ENCODE measurements around the gene RNF103. TPM values are rescaled to one million over a fixed set of nuclear protein-coding genes. Genes with fewer than 3 reads are reported as not detected.

Gene RNF103
- total and polyA plus RNA-seq, 2 donors (not counting 3 experiments of a cell fraction or from before 2014, with no cell fraction given), result 15.6 to 24.2 TPM

DNA sequence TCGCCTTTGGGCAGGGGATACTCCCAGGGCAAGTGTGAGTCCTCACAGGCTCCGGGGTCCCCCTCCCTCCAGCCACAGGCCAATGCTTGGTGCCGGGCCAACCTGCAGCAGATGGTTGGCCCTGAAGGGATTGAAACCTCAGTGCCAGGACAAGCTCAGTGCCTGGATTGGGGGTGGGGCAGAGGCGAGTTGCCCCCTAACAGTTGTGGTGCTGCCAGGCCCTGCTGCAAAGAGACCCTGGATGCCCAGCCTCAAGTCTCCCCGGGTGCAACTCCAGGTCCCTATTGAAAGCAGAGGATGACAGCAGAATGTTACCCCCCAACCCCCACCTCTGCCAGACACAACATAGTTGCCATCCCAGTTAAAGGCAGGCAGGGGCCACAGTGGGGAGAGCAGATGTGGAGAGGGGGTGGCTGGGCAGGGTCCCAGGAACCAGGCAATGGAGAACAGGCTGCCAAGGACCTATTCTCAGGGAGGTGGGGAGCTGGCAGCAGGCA is 9.5 kb upstream of the RNF103 start:
- no peak overlapping the region for H3K9ac ChIP-seq (replicated peaks; ENCODE audit: extremely low read depth, insufficient read depth, low read length)
- H2AFZ ChIP-seq (ENCODE audit: low read depth, low read length), result no peak overlapping the region
- FAIRE-seq, result no peak
- intact Hi-C loops (cut with micrococcal nuclease) (no loop called here), dilution Hi-C loops (cut with MboI; ENCODE audit: extremely low pct_ligation_motif_present, low sequenced_read_pairs) (no loop called here)
- BruUV-seq (replicated peaks), result no TSS peak
- no peaks in the 10 kb centered on the region for H3K36me3 ChIP-seq (ENCODE audit: control insufficient read depth in 2 of 2, extremely low read depth in 1 of 2, insufficient read depth in 2 of 2, low read length in 2 of 2)
- H3K4me3 ChIP-seq (replicated peaks in 1 of 3; ENCODE audit: insufficient read depth in 1 of 3, low read depth in 1 of 3, low read length in 3 of 3), result no peak overlapping the region
- H3K4me2 ChIP-seq (ENCODE audit: insufficient read depth, low read length), result no peak overlapping the region
- POLR2A ChIA-PET, result no interaction called here
- no peak overlapping the region for H3K27ac ChIP-seq (ENCODE audit: insufficient read depth, low read depth, low read length)
- no peaks in the 10 kb centered on the region for H3K9me1 ChIP-seq (replicated peaks; ENCODE audit: control insufficient read depth, extremely low read depth, insufficient read depth, low read length)
- no peaks in the 10 kb centered on the region for H3K9me3 ChIP-seq (replicated peaks; ENCODE audit: control insufficient read depth, insufficient read depth, low read length)
- CTCF ChIA-PET, result no interaction called here
- no peaks in the 10 kb centered on the region for H3K27me3 ChIP-seq (ENCODE audit: control insufficient read depth in 2 of 2, insufficient read depth in 2 of 2, low read length in 2 of 2)
- no peaks in the 10 kb centered on the region for H4K20me1 ChIP-seq (replicated peaks; ENCODE audit: control insufficient read depth, extremely low read depth, insufficient read depth, low read length)
- H3K79me2 ChIP-seq (ENCODE audit: control insufficient read depth, insufficient read depth, low read length), result no peaks in the 10 kb centered on the region
- peaks cover 8% of the 10 kb centered on the region for H3K4me1 ChIP-seq (ENCODE audit: control insufficient read depth, extremely low read depth, insufficient read depth, low read length)
- no peak for DNase-seq (ENCODE audit: low read depth, low spot score)
- TF ChIP-seq EZH2 (IDR thresholded peaks at IDR 0.05; ENCODE audit: borderline replicate concordance, low read depth, low read length, severe bottlenecking) (no peak), JUN (IDR thresholded peaks at IDR 0.05; ENCODE audit: borderline replicate concordance, insufficient read depth, insufficient read length, low read depth) (no peak), POLR2A (IDR thresholded peaks at IDR 0.05; ENCODE audit: low read depth, low read length) (no peak), FOS (IDR thresholded peaks at IDR 0.05; ENCODE audit: borderline replicate concordance, insufficient read depth, low read length) (no peak), POLR2AphosphoS5 (IDR thresholded peaks at IDR 0.05; ENCODE audit: insufficient read depth, low read depth, low read length) (no peak), MYC (IDR thresholded peaks at IDR 0.05; ENCODE audit: low read depth, low read length) (no peak), GATA2 (IDR thresholded peaks at IDR 0.05; ENCODE audit: insufficient read depth, insufficient read length, low read depth, low read length) (no peak)
- TF ChIP-seq, protein P1, sequence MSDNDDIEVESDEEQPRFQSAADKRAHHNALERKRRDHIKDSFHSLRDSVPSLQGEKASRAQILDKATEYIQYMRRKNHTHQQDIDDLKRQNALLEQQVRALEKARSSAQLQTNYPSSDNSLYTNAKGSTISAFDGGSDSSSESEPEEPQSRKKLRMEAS (IDR thresholded peaks at IDR 0.05; ENCODE audit: insufficient read depth, insufficient read length), result no peak
- TF ChIP-seq, protein P2, sequence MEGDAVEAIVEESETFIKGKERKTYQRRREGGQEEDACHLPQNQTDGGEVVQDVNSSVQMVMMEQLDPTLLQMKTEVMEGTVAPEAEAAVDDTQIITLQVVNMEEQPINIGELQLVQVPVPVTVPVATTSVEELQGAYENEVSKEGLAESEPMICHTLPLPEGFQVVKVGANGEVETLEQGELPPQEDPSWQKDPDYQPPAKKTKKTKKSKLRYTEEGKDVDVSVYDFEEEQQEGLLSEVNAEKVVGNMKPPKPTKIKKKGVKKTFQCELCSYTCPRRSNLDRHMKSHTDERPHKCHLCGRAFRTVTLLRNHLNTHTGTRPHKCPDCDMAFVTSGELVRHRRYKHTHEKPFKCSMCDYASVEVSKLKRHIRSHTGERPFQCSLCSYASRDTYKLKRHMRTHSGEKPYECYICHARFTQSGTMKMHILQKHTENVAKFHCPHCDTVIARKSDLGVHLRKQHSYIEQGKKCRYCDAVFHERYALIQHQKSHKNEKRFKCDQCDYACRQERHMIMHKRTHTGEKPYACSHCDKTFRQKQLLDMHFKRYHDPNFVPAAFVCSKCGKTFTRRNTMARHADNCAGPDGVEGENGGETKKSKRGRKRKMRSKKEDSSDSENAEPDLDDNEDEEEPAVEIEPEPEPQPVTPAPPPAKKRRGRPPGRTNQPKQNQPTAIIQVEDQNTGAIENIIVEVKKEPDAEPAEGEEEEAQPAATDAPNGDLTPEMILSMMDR (IDR thresholded peaks at IDR 0.05; ENCODE audit: extremely low read depth in 1 of 2, insufficient read depth in 1 of 2, low read depth in 1 of 2, low read length in 2 of 2), result no peak

All from endothelial cell of umbilical vein (primary cell).